GM12801 (cell line): ENCODE results near the gene HIBCH.

Experiments used
- TF ChIP-seq, protein P1 (sequence below): IDR thresholded peaks from one replicate; pipeline ENCODE4 v1.5.1; 2011; ENCODE audit warnings: control low read depth; ENCODE audit not compliant: insufficient read length; ENCODE audit errors: extremely low read depth

The HIBCH gene

DNA sequence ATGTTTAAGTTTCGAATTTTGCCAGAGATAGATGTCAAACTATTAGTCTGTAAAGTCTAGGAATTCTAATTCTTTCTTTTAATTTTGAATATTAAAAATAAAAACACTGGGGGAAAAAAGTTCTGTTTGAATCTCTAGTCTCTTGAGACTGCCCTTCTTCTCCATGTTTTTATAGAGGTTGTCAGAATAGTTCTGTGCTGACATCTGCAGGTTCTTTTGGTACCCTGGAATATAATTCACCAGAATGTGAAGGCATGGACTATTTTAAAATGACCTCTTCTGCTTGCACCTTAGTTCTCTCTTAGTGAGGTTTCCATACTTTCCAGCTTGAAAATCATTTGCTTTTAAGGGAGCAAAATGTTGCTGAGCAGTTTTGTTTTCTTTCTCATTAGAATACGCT, 136.1 kb downstream of the HIBCH start:
- TF ChIP-seq, protein P1, sequence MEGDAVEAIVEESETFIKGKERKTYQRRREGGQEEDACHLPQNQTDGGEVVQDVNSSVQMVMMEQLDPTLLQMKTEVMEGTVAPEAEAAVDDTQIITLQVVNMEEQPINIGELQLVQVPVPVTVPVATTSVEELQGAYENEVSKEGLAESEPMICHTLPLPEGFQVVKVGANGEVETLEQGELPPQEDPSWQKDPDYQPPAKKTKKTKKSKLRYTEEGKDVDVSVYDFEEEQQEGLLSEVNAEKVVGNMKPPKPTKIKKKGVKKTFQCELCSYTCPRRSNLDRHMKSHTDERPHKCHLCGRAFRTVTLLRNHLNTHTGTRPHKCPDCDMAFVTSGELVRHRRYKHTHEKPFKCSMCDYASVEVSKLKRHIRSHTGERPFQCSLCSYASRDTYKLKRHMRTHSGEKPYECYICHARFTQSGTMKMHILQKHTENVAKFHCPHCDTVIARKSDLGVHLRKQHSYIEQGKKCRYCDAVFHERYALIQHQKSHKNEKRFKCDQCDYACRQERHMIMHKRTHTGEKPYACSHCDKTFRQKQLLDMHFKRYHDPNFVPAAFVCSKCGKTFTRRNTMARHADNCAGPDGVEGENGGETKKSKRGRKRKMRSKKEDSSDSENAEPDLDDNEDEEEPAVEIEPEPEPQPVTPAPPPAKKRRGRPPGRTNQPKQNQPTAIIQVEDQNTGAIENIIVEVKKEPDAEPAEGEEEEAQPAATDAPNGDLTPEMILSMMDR: no peak

DNA sequence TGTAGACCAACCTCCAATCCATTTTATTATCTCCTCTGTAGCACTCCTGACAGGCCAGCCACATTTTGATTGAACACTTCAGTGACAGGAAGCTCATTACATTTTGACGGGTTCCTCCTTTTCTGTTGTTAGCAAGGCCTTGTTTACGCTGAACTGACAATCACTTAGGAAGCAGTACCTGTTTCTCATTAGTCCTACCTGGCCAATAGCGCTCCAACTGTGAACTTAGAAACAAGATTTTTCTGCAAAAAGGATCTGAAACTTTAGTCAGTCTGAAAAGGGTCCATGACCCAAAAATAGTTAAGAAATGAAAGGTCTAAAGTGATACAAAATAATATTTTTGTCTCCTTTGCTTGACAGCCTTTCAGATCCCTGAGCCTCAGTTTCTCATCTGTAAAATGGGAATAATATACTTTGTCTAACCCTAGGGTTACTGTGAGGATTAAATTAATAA, 137.5 kb downstream of the HIBCH start:
- TF ChIP-seq, protein P1: no peak

DNA sequence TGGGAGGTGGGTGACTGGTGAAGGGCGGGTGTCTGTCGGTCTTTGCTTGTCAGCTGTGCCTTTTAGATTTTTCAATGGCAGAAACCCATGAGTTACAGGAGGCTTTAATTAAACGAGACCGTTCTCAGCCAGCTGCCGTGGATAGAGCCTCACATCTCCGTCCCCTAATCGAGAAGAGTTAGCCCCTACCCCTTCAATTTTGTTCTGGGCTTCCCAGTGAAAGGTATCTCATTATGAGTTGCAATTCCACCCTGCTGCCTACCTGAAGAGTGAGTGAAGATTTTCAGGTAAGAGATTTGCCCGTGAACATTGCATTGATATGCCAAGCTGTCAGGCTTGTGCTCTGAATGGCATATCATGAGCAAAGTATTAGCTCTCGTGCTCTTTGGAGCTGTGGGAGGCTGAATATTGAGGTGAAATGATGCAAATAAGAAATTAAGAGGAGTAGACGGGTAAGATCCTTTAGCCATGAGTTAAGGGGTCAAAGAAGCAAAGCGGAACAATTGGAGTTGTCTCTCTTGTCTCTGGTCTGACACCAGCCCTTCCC, 138.4 kb downstream of the HIBCH start:
- TF ChIP-seq, protein P1: no peak

GRCh38 chr2:190180313-190181122, 139.1 kb downstream of the HIBCH start:
- TF ChIP-seq, protein P1: no peak

DNA sequence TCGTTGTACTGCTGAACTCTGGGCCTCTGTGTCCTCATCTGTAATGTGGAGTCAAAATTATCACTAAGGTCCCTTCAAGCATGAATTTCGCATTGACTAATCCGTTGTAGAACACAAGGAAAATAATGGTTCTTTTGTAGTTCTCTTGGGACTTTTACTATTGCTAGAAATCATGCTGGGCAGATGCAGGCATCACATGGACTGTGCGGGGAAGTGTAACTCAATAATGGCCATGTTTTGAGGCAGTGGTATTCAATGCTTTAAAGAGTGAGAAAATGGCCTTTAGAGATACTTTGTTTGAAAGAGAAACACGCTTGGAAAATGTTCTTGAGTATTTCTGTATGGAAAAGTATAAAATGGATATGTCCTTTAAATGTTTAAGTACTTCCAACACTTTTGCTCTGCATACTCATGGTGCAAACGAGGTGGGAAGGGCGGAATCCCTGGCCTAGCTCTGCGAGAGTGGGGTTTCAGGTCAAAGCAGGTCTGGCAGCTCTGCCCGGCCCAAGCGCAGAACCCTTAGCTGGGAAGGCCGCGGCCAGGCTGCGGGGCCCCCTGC, 139.8 kb downstream of the HIBCH start:
- TF ChIP-seq, protein P1: no peak

- TF ChIP-seq, protein P1: no peak
Observed at GRCh38 chr2:190178066-190178722, 141.4 kb downstream of the HIBCH start.
